Measurements from ENCODE around the gene CCDC172. TPM values are rescaled to one million over a fixed set of nuclear protein-coding genes. Genes with fewer than 3 reads are reported as not detected.

CCDC172 gene
- total RNA-seq, 1 experiment from 2014 or later: not detected

- H3K9me3 ChIP-seq (ENCODE audit: low read length): no peaks in the 10 kb centered on the region
- no peak overlapping the region for H3K4me2 ChIP-seq (ENCODE audit: low read length)
- TF ChIP-seq, protein P1, sequence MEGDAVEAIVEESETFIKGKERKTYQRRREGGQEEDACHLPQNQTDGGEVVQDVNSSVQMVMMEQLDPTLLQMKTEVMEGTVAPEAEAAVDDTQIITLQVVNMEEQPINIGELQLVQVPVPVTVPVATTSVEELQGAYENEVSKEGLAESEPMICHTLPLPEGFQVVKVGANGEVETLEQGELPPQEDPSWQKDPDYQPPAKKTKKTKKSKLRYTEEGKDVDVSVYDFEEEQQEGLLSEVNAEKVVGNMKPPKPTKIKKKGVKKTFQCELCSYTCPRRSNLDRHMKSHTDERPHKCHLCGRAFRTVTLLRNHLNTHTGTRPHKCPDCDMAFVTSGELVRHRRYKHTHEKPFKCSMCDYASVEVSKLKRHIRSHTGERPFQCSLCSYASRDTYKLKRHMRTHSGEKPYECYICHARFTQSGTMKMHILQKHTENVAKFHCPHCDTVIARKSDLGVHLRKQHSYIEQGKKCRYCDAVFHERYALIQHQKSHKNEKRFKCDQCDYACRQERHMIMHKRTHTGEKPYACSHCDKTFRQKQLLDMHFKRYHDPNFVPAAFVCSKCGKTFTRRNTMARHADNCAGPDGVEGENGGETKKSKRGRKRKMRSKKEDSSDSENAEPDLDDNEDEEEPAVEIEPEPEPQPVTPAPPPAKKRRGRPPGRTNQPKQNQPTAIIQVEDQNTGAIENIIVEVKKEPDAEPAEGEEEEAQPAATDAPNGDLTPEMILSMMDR (conservative IDR thresholded peaks at IDR 0.05; ENCODE audit: low read depth, low read length): no peak
- TF ChIP-seq EZH2phosphoT487 (IDR thresholded peaks at IDR 0.05; ENCODE audit: borderline replicate concordance, low read length) (no peak), EZH2 (IDR thresholded peaks at IDR 0.05; ENCODE audit: low read length, unreplicated experiment) (no peak)
- no peaks in the 10 kb centered on the region for H3K4me1 ChIP-seq (ENCODE audit: insufficient read depth, low read length)
- intact Hi-C loops (cut with micrococcal nuclease): no loop called here
- H3K9ac ChIP-seq (ENCODE audit: low read length): no peak overlapping the region
- no peaks in the 10 kb centered on the region for H3K36me3 ChIP-seq (ENCODE audit: low read depth, low read length)
- BruUV-seq (replicated peaks): no TSS peak
- H3F3A ChIP-seq (ENCODE audit: low read length, unreplicated experiment): no peaks in the 10 kb centered on the region
- no peaks in the 10 kb centered on the region for H4K20me1 ChIP-seq (ENCODE audit: low read length)
- ChIA-PET CTCF (no interaction called here), POLR2A (ENCODE audit: unreplicated experiment) (no interaction called here)
- DNase-seq (no peak), ATAC-seq (no peak)
- no peak overlapping the region for H3K27ac ChIP-seq (ENCODE audit: low read length)
- no peaks in the 10 kb centered on the region for H3K27me3 ChIP-seq (ENCODE audit: low read length)
- no peak overlapping the region for H3K4me3 ChIP-seq (ENCODE audit: low read length)
- no peak overlapping the region for H2AFZ ChIP-seq (ENCODE audit: low read length)
- H3K9me2 ChIP-seq (replicated peaks; ENCODE audit: low read length): no peaks in the 10 kb centered on the region
- no peaks in the 10 kb centered on the region for H3K79me2 ChIP-seq (ENCODE audit: low read length)
These were observed 34.6 kb upstream of the CCDC172 start for GRCh38 chr10:116289652-116290051.

DNA sequence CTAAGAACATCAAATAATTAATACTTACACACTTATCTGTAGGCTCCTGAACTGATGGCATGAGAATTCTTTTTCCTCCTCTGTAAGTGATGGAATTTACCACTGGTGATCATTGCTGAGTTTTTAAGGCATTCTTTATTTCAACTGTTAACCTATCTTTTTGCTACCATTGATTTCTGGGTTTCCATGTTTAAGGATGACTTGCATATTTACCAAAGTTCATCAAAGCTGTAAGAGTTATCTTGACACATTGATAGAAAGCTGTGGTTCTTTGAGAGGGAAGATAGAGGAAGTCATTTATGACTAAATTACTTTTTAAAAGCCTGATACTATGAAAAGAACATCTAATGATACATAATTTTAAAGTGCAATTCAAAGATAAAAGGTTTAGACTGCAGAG lies 31.8 kb upstream of the CCDC172 start:
- no peak for DNase-seq
- no TSS peak for BruUV-seq (replicated peaks)
- Histone ChIP-seq H3K27me3 (ENCODE audit: low read length) (no peaks in the 10 kb centered on the region), H3F3A (ENCODE audit: low read length, unreplicated experiment) (no peaks in the 10 kb centered on the region), H3K9me2 (replicated peaks; ENCODE audit: low read length) (no peaks in the 10 kb centered on the region), H3K36me3 (ENCODE audit: low read depth, low read length) (no peaks in the 10 kb centered on the region), H3K27ac (ENCODE audit: low read length) (no peak overlapping the region), H3K4me2 (ENCODE audit: low read length) (no peak overlapping the region), H3K4me1 (ENCODE audit: insufficient read depth, low read length) (no peaks in the 10 kb centered on the region), H3K4me3 (ENCODE audit: low read length) (no peak overlapping the region), H3K9me3 (ENCODE audit: low read length) (no peaks in the 10 kb centered on the region), H4K20me1 (ENCODE audit: low read length) (no peaks in the 10 kb centered on the region), H3K79me2 (ENCODE audit: low read length) (no peaks in the 10 kb centered on the region), H2AFZ (ENCODE audit: low read length) (no peak overlapping the region), H3K9ac (ENCODE audit: low read length) (no peak overlapping the region)
- TF ChIP-seq EZH2 (IDR thresholded peaks at IDR 0.05; ENCODE audit: low read length, unreplicated experiment) (no peak), EZH2phosphoT487 (IDR thresholded peaks at IDR 0.05; ENCODE audit: borderline replicate concordance, low read length) (no peak)
- TF ChIP-seq, protein P1 (conservative IDR thresholded peaks at IDR 0.05; ENCODE audit: low read depth, low read length): no peak
- CTCF ChIA-PET: no interaction called here
- POLR2A ChIA-PET (ENCODE audit: unreplicated experiment): no interaction called here
- intact Hi-C loops (cut with micrococcal nuclease): no loop called here
- ATAC-seq: no peak

DNA sequence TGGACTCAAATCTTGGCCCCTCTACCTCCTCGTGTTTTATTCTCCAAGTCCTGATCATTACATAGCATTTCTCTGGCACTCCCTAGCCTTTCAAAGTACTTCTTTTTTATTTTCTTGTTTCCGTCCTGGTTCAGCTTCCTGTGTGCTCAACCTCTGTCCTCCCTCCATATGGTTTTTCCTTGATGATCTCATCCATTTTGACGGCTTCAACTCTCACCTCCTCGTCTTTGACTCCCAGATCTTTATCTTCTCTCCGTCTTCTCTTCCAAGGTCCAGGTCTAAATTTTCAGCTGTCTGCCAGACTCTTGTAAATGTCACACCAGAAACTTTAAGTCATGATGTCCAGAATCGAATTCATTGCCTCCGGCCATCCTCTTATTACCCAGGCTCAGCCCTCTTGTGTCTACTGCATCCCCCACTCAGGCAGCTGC lies 27.9 kb upstream of the CCDC172 start:
- TF ChIP-seq EZH2 (IDR thresholded peaks at IDR 0.05; ENCODE audit: low read length, unreplicated experiment): no peak
- TF ChIP-seq, protein P1 (conservative IDR thresholded peaks at IDR 0.05; ENCODE audit: low read depth, low read length): no peak
- TF ChIP-seq EZH2phosphoT487 (IDR thresholded peaks at IDR 0.05; ENCODE audit: borderline replicate concordance, low read length): no peak
- no peak overlapping the region for H3K9ac ChIP-seq (ENCODE audit: low read length)
- H3K36me3 ChIP-seq (ENCODE audit: low read depth, low read length): no peaks in the 10 kb centered on the region
- H3K79me2 ChIP-seq (ENCODE audit: low read length): no peaks in the 10 kb centered on the region
- no peaks in the 10 kb centered on the region for H3K4me1 ChIP-seq (ENCODE audit: insufficient read depth, low read length)
- ATAC-seq (no peak), DNase-seq (no peak)
- no peaks in the 10 kb centered on the region for H3K27me3 ChIP-seq (ENCODE audit: low read length)
- CTCF ChIA-PET: no interaction called here
- H3K9me3 ChIP-seq (ENCODE audit: low read length): no peaks in the 10 kb centered on the region
- H4K20me1 ChIP-seq (ENCODE audit: low read length): no peaks in the 10 kb centered on the region
- no TSS peak for BruUV-seq (replicated peaks)
- POLR2A ChIA-PET (ENCODE audit: unreplicated experiment): no interaction called here
- H3K27ac ChIP-seq (ENCODE audit: low read length): no peak overlapping the region
- no peak overlapping the region for H3K4me2 ChIP-seq (ENCODE audit: low read length)
- no peak overlapping the region for H3K4me3 ChIP-seq (ENCODE audit: low read length)
- no peaks in the 10 kb centered on the region for H3K9me2 ChIP-seq (replicated peaks; ENCODE audit: low read length)
- intact Hi-C loops (cut with micrococcal nuclease): no loop called here
- H2AFZ ChIP-seq (ENCODE audit: low read length): no peak overlapping the region
- H3F3A ChIP-seq (ENCODE audit: low read length, unreplicated experiment): no peaks in the 10 kb centered on the region

Measured in PC-3 (cell line).